Epidermal melanocyte (primary cell): ENCODE measurements around the gene KRT84.
"Not testable (repeated sequence)": the region's sequence is repeated elsewhere in the genome, so short reads cannot be mapped to it uniquely, and the experiment has no call there.

ENCODE experiments used
- DNase-seq: peaks from one replicate; pipeline ENCODE4 v3.0.0; 2011; ENCODE audit warnings: low spot score; ENCODE audit not compliant: insufficient read length

Gene KRT84

GRCh38 chr12:52360663-52361271 lies 24.7 kb downstream of the KRT84 start:
- no peak for DNase-seq

- no peak for DNase-seq
Measured at GRCh38 chr12:52360106-52360662, 25.3 kb downstream of the KRT84 start.

- no peak for DNase-seq
Measured at GRCh38 chr12:52359621-52360061, 25.8 kb downstream of the KRT84 start.

GRCh38 chr12:52358575-52359350 lies 26.7 kb downstream of the KRT84 start:
- no peak for DNase-seq

- no peak for DNase-seq
Measured at GRCh38 chr12:52356762-52357580, 28.5 kb downstream of the KRT84 start.

GRCh38 chr12:52356031-52356761 lies 29.3 kb downstream of the KRT84 start:
- no peak for DNase-seq

GRCh38 chr12:52355176-52355575 lies 30.3 kb downstream of the KRT84 start:
- no peak for DNase-seq

GRCh38 chr12:52354200-52354599 lies 31.3 kb downstream of the KRT84 start:
- DNase-seq: no peak

- DNase-seq: no peak
Measured at GRCh38 chr12:52353766-52354165, 31.7 kb downstream of the KRT84 start.

- no peak for DNase-seq
Measured at GRCh38 chr12:52352951-52353350, 32.5 kb downstream of the KRT84 start.

GRCh38 chr12:52351196-52352059 lies 34.0 kb downstream of the KRT84 start:
- no peak for DNase-seq

- no peak for DNase-seq
Measured at GRCh38 chr12:52350786-52351185, 34.7 kb downstream of the KRT84 start.

- DNase-seq: no peak
Measured at GRCh38 chr12:52350021-52350620, 35.3 kb downstream of the KRT84 start.

- no peak for DNase-seq
Measured at GRCh38 chr12:52349196-52349595, 36.3 kb downstream of the KRT84 start.

- no peak for DNase-seq
Measured at GRCh38 chr12:52347551-52348510, 37.6 kb downstream of the KRT84 start.

- DNase-seq: no peak
Measured at GRCh38 chr12:52347016-52347415, 38.4 kb downstream of the KRT84 start.

GRCh38 chr12:52346593-52346992 lies 38.9 kb downstream of the KRT84 start:
- DNase-seq: peak; percentile 42

- not testable (repeated sequence) for DNase-seq
Measured at GRCh38 chr12:52345041-52345440, 40.4 kb downstream of the KRT84 start.

- no peak for DNase-seq
Measured at GRCh38 chr12:52344111-52344510, 41.3 kb downstream of the KRT84 start.
